Stimulated activated CD8-positive, alpha-beta memory T cell treated with anti-CD3 and anti-CD28 coated beads, Interleukin-2, amount 100 ng/mL, for 1 hour (primary cell): ENCODE results near the gene PTPN20.

Experiments
- DNase-seq, 2 donors: peaks; one replicate each; pipeline ENCODE4 v3.0.0-alpha.2; 2020; ENCODE audit warnings: low read depth in 2 of 2

PTPN20 gene

DNA sequence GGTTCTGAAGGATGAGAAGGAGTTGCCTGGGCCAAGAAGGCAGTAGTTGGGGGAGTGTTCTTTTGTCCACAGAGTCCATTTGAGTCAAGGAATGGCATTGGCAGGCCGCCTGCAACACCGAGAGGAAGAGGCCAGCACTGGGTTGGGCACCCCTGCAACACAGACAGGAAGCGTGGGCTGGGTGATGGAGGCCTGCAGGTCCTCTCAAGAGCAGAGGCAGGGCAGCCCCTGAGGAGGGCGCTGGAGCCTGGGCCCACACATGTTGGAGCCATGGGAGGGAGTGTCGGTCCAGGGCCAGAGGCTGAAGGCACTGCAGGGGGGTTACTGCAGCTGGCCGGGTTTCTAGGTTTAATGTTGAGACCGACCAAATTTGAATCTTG lies 137.3 kb downstream of the PTPN20 start:
- DNase-seq, result no peak

DNA sequence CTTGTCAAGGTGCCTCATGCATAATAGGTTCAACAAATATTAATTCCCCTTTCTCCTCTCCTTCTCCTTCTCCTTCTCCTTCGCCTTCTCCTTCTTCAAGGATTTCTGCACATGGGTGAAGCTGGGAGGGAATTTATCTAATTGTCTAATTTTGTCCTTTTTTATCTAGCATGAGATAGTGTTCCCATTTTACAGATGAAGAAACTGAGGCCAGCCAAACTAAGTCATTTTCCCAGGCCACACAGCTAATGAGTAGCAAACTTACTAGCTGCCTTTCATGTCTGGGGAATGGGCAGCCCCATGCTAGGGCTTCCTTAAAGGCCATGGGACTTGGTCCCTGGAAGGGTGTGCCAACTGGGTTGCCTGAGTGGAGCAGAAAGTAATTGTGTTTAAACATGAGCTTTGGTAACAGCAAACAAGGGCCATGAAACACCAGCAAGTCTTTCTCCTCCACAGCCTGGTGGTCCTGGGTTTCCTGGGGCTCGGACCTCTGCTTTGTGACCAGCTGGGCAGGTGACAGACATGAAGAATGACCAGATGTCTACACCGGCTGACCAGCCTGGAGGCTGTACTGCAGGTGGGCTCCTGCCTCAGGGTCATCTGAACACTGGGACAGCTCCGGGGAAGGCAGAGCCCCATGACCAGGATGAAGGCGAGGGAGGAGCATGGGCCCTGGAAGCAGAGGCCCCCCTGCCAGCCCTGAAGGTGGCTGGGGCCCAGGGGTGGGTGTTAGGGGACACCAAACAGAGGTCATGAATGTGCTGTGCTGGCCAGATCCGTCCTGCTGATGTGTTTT lies 138.0 kb downstream of the PTPN20 start:
- no peak for DNase-seq

DNA sequence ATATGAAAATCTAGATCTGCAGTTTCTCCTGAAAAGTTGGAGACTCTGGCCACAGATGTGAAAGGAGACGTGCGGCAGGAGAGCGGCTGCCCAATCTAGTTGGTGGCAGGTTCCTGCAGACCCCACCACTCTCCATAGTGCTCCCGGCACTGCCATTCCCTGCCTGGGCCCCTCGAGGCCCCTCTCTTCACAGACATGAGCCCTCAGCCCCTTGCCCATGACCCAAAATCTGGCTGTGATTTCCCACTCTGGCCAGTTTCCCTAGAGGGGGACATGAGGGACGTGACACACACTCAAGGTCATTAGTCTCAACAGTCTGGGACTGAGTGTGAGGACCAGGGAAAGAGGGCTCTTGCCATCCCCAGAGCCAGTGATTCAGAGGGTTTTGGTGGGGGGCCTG lies 138.7 kb downstream of the PTPN20 start:
- DNase-seq, result no peak

DNA sequence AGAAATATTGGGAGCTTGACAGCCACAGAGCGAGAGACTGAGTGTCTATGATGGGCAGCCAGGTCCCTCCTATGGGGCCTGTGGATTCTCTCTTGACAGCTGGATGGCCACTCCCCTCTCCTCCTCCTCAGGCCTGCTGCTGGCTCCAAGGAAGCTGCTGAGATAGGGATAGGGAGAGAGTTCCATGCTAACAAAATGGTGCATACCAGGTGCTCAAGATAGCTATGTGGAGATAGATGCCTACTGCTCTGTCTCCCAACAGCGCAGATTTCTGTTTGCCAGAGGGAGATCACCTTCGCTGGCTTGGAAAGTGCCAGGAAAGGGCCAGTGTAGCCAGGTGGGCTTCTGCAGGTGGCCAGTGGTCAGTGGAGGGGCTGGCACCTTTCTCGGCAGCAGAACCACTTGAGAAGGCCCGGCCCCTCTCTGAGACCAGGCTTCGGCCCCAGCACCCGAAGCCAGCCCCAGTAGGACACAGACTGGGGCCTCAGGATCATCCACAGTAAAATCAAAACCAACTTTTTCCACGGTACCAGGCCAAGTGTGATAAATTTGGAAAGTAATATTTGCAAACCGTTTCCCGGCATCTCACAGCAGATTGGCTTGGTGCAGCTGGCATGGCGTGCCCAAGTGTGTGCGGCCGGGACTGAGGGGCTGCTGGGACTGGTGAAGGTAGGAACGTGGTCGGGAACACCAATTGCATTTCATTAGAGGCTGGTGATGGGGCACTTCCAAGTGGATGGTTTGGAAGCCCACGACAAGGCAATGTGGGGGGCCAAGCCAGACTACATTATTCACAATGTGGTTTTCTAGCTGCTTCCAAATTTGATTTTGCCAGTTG lies 139.6 kb downstream of the PTPN20 start:
- DNase-seq, result no peak

DNA sequence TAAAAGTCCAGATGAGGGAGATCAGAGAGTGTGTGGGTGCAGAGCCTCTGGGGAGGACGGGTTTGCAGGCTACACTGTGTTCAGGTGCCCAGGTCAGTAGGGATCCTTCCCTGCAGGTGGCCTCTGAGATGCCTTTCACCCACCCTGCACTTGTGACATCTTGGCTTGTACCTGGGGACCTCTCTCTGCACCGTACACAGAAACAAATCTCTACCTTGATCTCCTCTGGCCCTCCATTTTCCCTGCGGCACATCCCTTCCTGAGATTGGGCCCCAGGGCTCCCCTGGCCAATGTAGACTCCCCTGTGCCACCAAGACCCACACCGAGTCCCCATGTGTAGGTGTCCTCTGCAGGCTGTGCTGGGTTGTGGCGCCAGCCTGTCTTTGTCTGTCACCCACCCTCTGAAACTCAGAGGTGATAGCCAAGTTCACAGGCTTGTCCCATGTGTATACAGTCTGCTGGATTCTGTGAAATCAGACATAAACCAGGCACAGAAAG lies 140.6 kb downstream of the PTPN20 start:
- no peak for DNase-seq
